H1 (cell line): ENCODE results near the gene MICU1.
"Not testable (repeated sequence)": the region's sequence is repeated elsewhere in the genome, so short reads cannot be mapped to it uniquely, and the experiment has no call there.

Experiments used
- CBX8 ChIP-seq: fragments of 300-800, 300-1000 bp; sonication (generic); IDR thresholded peaks from 2 replicates; pipeline ENCODE4 v1.7.1; 2016; ENCODE audit warnings: low read depth, low read length, borderline replicate concordance
- CHD1 ChIP-seq: IDR thresholded peaks from 2 replicates; pipeline ENCODE4 v1.6.1; 2012; ENCODE audit warnings: low read depth, low read length, improper control_type of control experiment
- FOSL1 ChIP-seq: IDR thresholded peaks from 2 replicates; pipeline ENCODE4 v1.6.1; 2011; ENCODE audit warnings: mild to moderate bottlenecking, low read depth, low read length, moderate library complexity; ENCODE audit not compliant: insufficient read depth
- GABPA ChIP-seq: IDR thresholded peaks from 2 replicates; pipeline ENCODE4 v1.6.1; 2011; ENCODE audit warnings: mild to moderate bottlenecking, low read length, moderate library complexity, borderline replicate concordance; ENCODE audit not compliant: insufficient read depth
- POLR2AphosphoS5 ChIP-seq: IDR thresholded peaks from 2 replicates; pipeline ENCODE4 v1.6.1; 2011; ENCODE audit warnings: low read depth, low read length
- RAD21 ChIP-seq, 2 experiments: IDR thresholded peaks in 1 of 2; conservative IDR thresholded peaks in 1 of 2; 2 replicates each; pipeline ENCODE4 v1.6.1; 2011; ENCODE audit warnings: low read depth in 2 of 2, low read length in 2 of 2, improper control_type of control experiment in 1 of 2, inconsistent platforms in 1 of 2, mild to moderate bottlenecking in 1 of 2, moderate library complexity in 1 of 2
- RBBP5 ChIP-seq: IDR thresholded peaks from 2 replicates; pipeline ENCODE4 v1.7.1; 2012; ENCODE audit warnings: low read depth, mild to moderate bottlenecking, inconsistent platforms, low read length, moderate library complexity, borderline replicate concordance
- RNF2 ChIP-seq: fragments of 200-900, 300-1000 bp; sonication (generic); IDR thresholded peaks from 2 replicates; pipeline ENCODE4 v1.7.1; 2016; ENCODE audit warnings: borderline replicate concordance, low read depth, mild to moderate bottlenecking, antibody characterized with exemption, low read length; ENCODE audit not compliant: poor library complexity, severe bottlenecking; ENCODE audit errors: missing control alignments
- SP4 ChIP-seq: IDR thresholded peaks from 2 replicates; pipeline ENCODE4 v1.6.1; 2012; ENCODE audit warnings: low read length, inconsistent platforms
- SUZ12 ChIP-seq: fragments of 200-600 bp; sonication (generic); IDR thresholded peaks from 2 replicates; pipeline ENCODE4 v1.6.1; 2012; ENCODE audit warnings: mild to moderate bottlenecking, inconsistent platforms, low read length, moderate library complexity, mixed read lengths
- YY1 ChIP-seq: IDR thresholded peaks from 2 replicates; pipeline ENCODE4 v1.6.1; 2011; ENCODE audit warnings: low read depth, mild to moderate bottlenecking, low read length
- ZNF274 ChIP-seq: IDR thresholded peaks from 2 replicates; pipeline ENCODE4 v1.7.0; 2012; ENCODE audit warnings: low read length, borderline replicate concordance; ENCODE audit errors: extremely low read depth
- TF ChIP-seq, protein P1 (sequence below), 3 experiments: IDR thresholded peaks; 1 replicate in 2 of 3; 2 replicates in 1 of 3; pipeline versions ENCODE4 v1.5.1 to v1.6.1; 2011; ENCODE audit warnings: low read length in 3 of 3, mild to moderate bottlenecking in 3 of 3, inconsistent platforms in 2 of 3, low read depth in 1 of 3, moderate library complexity in 1 of 3; ENCODE audit not compliant: insufficient read depth in 1 of 3; ENCODE audit errors: control extremely low read depth in 1 of 3
- TF ChIP-seq, protein P2 (sequence below): IDR thresholded peaks from 2 replicates; pipeline ENCODE4 v1.6.1; 2012; ENCODE audit warnings: inconsistent platforms

DNA sequence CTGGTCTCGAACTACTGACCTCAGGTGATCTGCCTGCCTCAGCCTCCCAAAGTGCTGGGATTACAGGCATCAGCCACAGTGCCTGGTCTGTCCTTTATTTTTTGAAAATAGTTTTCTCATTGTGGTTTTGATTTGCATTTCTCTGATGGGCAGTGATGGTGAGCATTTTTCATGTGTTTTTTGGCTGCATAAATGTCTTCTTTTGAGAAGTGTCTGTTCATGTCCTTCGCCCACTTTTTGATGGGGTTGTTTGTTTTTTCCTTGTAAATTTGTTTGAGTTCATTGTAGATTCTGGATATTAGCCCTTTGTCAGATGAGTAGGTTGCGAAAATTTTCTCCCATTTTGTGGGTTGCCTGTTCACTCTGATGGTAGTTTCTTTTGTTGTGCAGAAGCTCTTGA, 182.9 kb downstream of the MICU1 start:
- not testable (repeated sequence) for TF ChIP-seq YY1; CHD1; GABPA; SUZ12; RBBP5; POLR2AphosphoS5; CBX8; ZNF274; FOSL1; RAD21 (IDR thresholded peaks at IDR 0.05 in 1 of 2, conservative IDR thresholded peaks at IDR 0.05 in 1 of 2; ENCODE audit: low read depth in 2 of 2, low read length in 2 of 2); RNF2; SP4
- TF ChIP-seq, protein P1, sequence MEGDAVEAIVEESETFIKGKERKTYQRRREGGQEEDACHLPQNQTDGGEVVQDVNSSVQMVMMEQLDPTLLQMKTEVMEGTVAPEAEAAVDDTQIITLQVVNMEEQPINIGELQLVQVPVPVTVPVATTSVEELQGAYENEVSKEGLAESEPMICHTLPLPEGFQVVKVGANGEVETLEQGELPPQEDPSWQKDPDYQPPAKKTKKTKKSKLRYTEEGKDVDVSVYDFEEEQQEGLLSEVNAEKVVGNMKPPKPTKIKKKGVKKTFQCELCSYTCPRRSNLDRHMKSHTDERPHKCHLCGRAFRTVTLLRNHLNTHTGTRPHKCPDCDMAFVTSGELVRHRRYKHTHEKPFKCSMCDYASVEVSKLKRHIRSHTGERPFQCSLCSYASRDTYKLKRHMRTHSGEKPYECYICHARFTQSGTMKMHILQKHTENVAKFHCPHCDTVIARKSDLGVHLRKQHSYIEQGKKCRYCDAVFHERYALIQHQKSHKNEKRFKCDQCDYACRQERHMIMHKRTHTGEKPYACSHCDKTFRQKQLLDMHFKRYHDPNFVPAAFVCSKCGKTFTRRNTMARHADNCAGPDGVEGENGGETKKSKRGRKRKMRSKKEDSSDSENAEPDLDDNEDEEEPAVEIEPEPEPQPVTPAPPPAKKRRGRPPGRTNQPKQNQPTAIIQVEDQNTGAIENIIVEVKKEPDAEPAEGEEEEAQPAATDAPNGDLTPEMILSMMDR (IDR thresholded peaks at IDR 0.05; ENCODE audit: control extremely low read depth in 1 of 3, insufficient read depth in 1 of 3, low read depth in 1 of 3, low read length in 3 of 3): not testable (repeated sequence)
- TF ChIP-seq, protein P2, sequence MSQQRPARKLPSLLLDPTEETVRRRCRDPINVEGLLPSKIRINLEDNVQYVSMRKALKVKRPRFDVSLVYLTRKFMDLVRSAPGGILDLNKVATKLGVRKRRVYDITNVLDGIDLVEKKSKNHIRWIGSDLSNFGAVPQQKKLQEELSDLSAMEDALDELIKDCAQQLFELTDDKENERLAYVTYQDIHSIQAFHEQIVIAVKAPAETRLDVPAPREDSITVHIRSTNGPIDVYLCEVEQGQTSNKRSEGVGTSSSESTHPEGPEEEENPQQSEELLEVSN: not testable (repeated sequence)
